Stimulated activated CD4-positive, alpha-beta T cell treated with anti-CD3 and anti-CD28 coated beads, Interleukin-12 subunit alpha, Interleukin-12 subunit beta, amount 100 ng/mL, for 48 hours (primary cell): Measurements from ENCODE around the gene OR13C5.

ENCODE experiments used
- DNase-seq, 3 donors: peaks; one replicate each; pipeline ENCODE4 v3.0.0-alpha.2; 2020; ENCODE audit warnings: low read depth in 2 of 3, low spot score in 1 of 3

Gene OR13C5

DNA sequence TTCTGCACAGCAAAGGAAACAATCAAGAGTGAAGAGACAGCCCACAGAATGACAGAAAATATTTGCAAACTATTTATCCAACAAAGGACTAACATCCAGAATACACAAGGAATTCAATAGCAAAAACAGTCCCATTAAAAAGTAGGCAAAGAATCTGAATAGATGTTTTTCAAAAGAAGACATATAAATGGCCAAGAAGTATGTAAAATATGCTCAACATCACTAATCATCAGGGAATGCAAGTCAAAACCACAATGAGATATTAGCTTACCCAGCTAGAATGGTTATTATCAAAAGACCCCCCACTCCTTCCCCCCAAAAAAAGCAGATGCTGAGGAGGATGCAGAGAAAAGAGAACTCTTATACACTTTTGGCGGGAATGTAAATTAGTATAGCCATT is 43.7 kb downstream of the OR13C5 start:
- DNase-seq = no peak

- no peak for DNase-seq
Measured at GRCh38 chr9:104553261-104553660, 46.0 kb downstream of the OR13C5 start.
